Ascending aorta (tissue), 2 donors: ENCODE data around the gene STRAP. TPM values are rescaled to one million over a fixed set of nuclear protein-coding genes. Genes with fewer than 3 reads are reported as not detected.

Experiments used
- DNase-seq, 2 donors: peaks; one replicate each; pipeline ENCODE4 v3.0.0-alpha.2; 2019; ENCODE audit warnings: low spot score in 2 of 2
- H3K27ac ChIP-seq, 2 donors: fragments of 200-600 bp; sonication (generic); one replicate each; pipeline ENCODE4 v1.5.1; 2016 to 2017; ENCODE audit warnings: mild to moderate bottlenecking in 1 of 2
- H3K27me3 ChIP-seq: fragments of 200-600 bp; sonication (generic); one replicate; pipeline ENCODE4 v1.5.1; 2017
- H3K36me3 ChIP-seq, 2 donors: fragments of 200-600 bp; sonication (generic); one replicate each; pipeline ENCODE4 v1.5.1; 2016
- H3K4me1 ChIP-seq, 2 donors: fragments of 200-600 bp; sonication (generic); one replicate each; pipeline ENCODE4 v1.5.1; 2016 to 2017; ENCODE audit warnings: mild to moderate bottlenecking in 1 of 2
- H3K4me3 ChIP-seq, 2 donors: fragments of 200-600 bp; sonication (generic); one replicate each; pipeline ENCODE4 v1.5.1; 2016 to 2017; ENCODE audit warnings: mild to moderate bottlenecking in 1 of 2
- H3K9me3 ChIP-seq, 2 donors: fragments of 200-600 bp; sonication (generic); one replicate each; pipeline ENCODE4 v1.5.1; 2016
- CTCF ChIP-seq, 3 experiments: fragments of 200-600 bp in 2 of 3; fragments of 450-650 bp in 1 of 3; sonication (generic) in 2 of 3; IDR thresholded peaks; one replicate each; pipeline ENCODE4 v1.5.1; 2016 to 2019; ENCODE audit warnings: antibody characterized with exemption in 3 of 3, mild to moderate bottlenecking in 1 of 3, moderate library complexity in 1 of 3
- intact Hi-C: fragments of 100-400 bp; cut with DNase I; formaldehyde crosslinking; loops from one replicate; pipeline ENCODE4 v1.15.1; 2023
- total RNA-seq: library from RNA; depleted of rRNA; stranded (reverse); fragments of >200 nt; gene quantifications from one replicate; pipeline ENCODE4 v1.1.0, GENCODE V29; 2016

Gene STRAP
- total RNA-seq, 1 donor from 2014 or later, result 17.1 TPM

GRCh38 chr12:15858353-15858752, 23.8 kb upstream of the STRAP start:
- Histone ChIP-seq H3K4me3 (no peak overlapping the region), H3K36me3 (no peaks in the 10 kb centered on the region), H3K9me3 (no peaks in the 10 kb centered on the region), H3K27me3 (no peaks in the 10 kb centered on the region), H3K27ac (no peak overlapping the region), H3K4me1 (peaks cover 0 to 3% of the 10 kb centered on the region in 2 donors)
- no peak for DNase-seq
- no peak for TF ChIP-seq CTCF (IDR thresholded peaks at IDR 0.05)
- intact Hi-C loops, result loop anchor here (5.0 to 10.0 kb wide), 2 partner anchors 326 to 584 kb away; no protein-coding TSS in a partner anchor

- no peak overlapping the region for H3K4me3 ChIP-seq
- no peak for TF ChIP-seq CTCF (IDR thresholded peaks at IDR 0.05)
- DNase-seq, result no peak
- H3K4me1 ChIP-seq, result peaks cover 0 to 3% of the 10 kb centered on the region in 2 donors
- H3K27ac ChIP-seq, result no peak overlapping the region
- no peaks in the 10 kb centered on the region for H3K36me3 ChIP-seq
- no peaks in the 10 kb centered on the region for H3K9me3 ChIP-seq
- intact Hi-C loops, result loop anchor here (5.0 to 10.0 kb wide), 2 partner anchors 327 to 584 kb away; no protein-coding TSS in a partner anchor
- no peaks in the 10 kb centered on the region for H3K27me3 ChIP-seq
Measured at GRCh38 chr12:15859116-15859515, 23.1 kb upstream of the STRAP start.

GRCh38 chr12:15861404-15861803, 20.8 kb upstream of the STRAP start:
- intact Hi-C loops, result no loop called here
- TF ChIP-seq CTCF (IDR thresholded peaks at IDR 0.05), result no peak
- DNase-seq, result no peak
- H3K9me3 ChIP-seq, result no peaks in the 10 kb centered on the region
- H3K4me1 ChIP-seq, result no peaks in the 10 kb centered on the region
- no peak overlapping the region for H3K27ac ChIP-seq
- no peaks in the 10 kb centered on the region for H3K27me3 ChIP-seq
- no peak overlapping the region for H3K4me3 ChIP-seq
- no peaks in the 10 kb centered on the region for H3K36me3 ChIP-seq

- DNase-seq, result no peak
- H3K4me1 ChIP-seq, result no peaks in the 10 kb centered on the region
- no peak for TF ChIP-seq CTCF (IDR thresholded peaks at IDR 0.05)
- H3K27me3 ChIP-seq, result no peaks in the 10 kb centered on the region
- no peaks in the 10 kb centered on the region for H3K36me3 ChIP-seq
- intact Hi-C loops, result no loop called here
- no peak overlapping the region for H3K4me3 ChIP-seq
- H3K27ac ChIP-seq, result no peak overlapping the region
- H3K9me3 ChIP-seq, result no peaks in the 10 kb centered on the region
Measured at GRCh38 chr12:15862840-15863239, 19.3 kb upstream of the STRAP start.

- no peak overlapping the region for H3K4me3 ChIP-seq
- intact Hi-C loops, result no loop called here
- TF ChIP-seq CTCF (IDR thresholded peaks at IDR 0.05), result no peak
- H3K27ac ChIP-seq, result no peak overlapping the region
- H3K27me3 ChIP-seq, result no peaks in the 10 kb centered on the region
- H3K4me1 ChIP-seq, result no peaks in the 10 kb centered on the region
- H3K36me3 ChIP-seq, result no peaks in the 10 kb centered on the region
- no peak for DNase-seq
- no peaks in the 10 kb centered on the region for H3K9me3 ChIP-seq
Measured at GRCh38 chr12:15863372-15863771, 18.8 kb upstream of the STRAP start.

- DNase-seq, result no peak
- no peaks in the 10 kb centered on the region for H3K36me3 ChIP-seq
- no peaks in the 10 kb centered on the region for H3K9me3 ChIP-seq
- no peaks in the 10 kb centered on the region for H3K27me3 ChIP-seq
- no peak overlapping the region for H3K4me3 ChIP-seq
- H3K27ac ChIP-seq, result no peak overlapping the region
- intact Hi-C loops, result no loop called here
- TF ChIP-seq CTCF (IDR thresholded peaks at IDR 0.05), result no peak
- H3K4me1 ChIP-seq, result no peaks in the 10 kb centered on the region
Measured at GRCh38 chr12:15863984-15864383, 18.2 kb upstream of the STRAP start.
